ENCODE results near the gene AOPEP.

DNA sequence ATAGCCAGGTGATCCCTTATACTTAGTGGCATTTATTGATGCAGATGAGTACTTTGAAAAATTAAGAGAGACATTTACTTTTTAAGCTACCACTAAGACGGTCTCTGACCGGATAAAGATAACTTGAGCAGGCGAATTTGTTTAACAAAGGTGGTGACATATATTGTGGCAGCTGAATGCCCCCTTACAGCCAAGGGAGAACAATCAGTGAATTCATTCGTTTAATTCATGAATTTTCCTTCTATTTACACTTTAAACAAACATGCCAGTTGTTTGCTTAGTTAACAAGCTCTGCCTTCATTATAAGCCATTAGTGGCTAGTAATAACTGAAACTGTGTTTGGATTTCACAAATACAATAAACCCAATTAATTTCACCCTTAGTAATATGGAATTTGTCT, 187.1 kb downstream of the AOPEP start:
- TF ChIP-seq, protein P1, sequence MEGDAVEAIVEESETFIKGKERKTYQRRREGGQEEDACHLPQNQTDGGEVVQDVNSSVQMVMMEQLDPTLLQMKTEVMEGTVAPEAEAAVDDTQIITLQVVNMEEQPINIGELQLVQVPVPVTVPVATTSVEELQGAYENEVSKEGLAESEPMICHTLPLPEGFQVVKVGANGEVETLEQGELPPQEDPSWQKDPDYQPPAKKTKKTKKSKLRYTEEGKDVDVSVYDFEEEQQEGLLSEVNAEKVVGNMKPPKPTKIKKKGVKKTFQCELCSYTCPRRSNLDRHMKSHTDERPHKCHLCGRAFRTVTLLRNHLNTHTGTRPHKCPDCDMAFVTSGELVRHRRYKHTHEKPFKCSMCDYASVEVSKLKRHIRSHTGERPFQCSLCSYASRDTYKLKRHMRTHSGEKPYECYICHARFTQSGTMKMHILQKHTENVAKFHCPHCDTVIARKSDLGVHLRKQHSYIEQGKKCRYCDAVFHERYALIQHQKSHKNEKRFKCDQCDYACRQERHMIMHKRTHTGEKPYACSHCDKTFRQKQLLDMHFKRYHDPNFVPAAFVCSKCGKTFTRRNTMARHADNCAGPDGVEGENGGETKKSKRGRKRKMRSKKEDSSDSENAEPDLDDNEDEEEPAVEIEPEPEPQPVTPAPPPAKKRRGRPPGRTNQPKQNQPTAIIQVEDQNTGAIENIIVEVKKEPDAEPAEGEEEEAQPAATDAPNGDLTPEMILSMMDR (IDR thresholded peaks at IDR 0.05): no peak
- TF ChIP-seq POLR2A (IDR thresholded peaks at IDR 0.05): no peak

All from testis (tissue), 2 donors.